HG02623 (cell line): ENCODE results near the gene FAM47E.

Experiments
- ATAC-seq: cut with Tn5 transposase; IDR thresholded peaks from one replicate; pipeline ENCODE4 v1.9.1; 2021; ENCODE audit warnings: moderate library complexity; ENCODE audit not compliant: unreplicated experiment

FAM47E gene

DNA sequence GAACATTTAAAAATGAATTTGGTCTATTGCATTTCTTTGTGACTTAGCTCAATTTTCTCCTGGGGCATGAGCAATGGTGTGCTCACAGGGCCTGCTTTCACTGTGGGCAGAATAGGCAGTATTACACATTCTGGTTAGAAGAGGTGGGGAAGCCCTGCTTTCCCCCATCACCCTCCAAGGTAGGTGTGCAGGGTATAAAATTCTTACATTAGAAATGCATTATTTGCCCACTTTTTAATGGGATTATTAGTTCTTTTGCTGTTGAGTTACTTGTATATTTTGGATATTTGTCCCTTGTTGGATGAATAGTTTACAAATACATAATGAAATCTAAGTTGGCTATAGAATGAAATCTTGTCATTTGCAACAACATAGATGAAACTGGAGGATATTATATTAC, 46.7 kb downstream of the FAM47E start:
- ATAC-seq, result no peak

DNA sequence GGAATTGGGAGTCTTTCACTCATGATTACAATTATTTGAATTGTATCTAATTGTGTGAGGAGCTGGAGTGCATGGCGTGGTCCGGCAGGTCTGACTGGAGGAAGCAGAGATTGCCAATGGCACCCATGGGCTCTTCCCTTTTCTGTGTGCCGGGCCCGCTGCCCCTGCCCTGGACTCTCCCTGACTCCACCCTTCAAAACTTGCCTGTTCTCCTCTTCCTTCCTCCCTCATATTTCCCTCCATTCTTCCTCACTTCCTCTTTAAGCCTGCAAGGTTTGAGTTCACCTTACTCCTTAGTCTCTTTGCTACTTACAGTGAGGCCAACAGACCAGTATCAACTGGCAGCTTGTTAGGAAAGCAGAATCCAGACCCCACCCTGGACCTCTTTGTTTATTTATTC, 48.5 kb downstream of the FAM47E start:
- no peak for ATAC-seq

DNA sequence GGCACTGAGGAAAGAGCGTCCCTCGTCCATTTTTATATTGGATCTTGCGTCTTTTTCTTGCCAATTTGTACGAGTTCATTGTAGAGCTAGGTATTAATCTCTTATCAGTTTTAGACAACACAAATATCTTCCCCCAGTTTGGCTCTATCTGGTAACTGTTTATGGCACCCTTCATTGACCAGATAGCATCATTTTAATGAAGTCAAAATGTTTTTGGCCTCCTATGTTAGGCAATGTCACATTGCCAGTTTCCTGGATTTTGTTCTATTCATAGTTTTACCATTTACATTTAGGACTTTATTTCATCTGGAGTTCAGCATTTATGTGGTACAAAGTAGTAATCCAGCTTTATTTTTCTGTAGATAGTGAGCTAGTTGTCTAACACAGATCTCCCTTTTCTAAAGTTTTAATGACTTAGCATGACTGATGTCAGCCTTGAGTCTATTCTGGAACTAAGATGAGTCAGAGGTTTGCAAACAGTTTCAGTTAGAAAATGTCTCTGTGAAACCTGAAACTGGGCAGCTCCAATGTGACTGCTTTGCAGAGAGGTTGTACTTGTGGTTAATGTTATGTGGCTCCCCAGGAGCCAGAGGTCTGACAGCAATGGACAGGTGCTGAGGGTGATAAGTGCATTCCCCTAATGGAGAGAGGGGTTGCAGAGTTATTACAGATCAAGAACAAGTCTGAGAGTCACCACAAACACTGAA, 49.7 kb downstream of the FAM47E start:
- ATAC-seq, result peak; percentile 98

- ATAC-seq, result no peak
Observed at GRCh38 chr4:76301775-76302162, 50.2 kb downstream of the FAM47E start.

- no peak for ATAC-seq
Observed at GRCh38 chr4:76302826-76303438, 51.4 kb downstream of the FAM47E start.

DNA sequence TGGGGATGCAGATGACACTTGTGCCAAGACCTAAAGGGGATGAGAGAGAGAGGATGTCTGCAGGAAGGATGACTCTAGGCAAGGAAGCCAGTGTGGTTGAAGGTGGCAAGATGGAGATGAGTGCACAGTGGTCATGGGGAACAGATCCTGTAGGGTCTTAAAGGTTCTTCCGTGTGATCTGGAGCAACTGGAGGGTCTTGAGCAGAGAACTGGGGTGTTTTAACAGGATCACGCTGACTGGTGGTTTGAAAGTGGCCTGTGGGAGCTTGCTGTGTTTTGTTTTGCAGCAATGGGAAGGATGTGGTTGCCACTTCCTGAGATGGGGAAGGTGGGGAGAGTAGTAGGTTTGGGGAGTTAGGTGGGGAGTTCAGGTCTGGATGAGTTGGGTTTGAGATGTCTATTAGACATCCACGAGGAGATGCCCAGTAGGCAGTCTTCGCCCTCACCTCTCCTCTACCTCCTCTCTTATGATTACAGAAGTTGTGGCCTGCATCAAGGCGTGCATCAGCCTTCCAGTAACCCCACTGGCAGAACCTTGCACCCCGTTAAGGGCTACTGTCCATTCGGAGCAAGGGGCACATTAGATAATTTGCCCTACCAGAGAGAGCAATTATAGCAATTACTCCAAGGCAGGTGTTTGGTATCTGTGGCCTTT, 53.6 kb downstream of the FAM47E start:
- no peak for ATAC-seq

GRCh38 chr4:76305971-76306881, 54.7 kb downstream of the FAM47E start, which contains the start of gene STBD1:
Gene STBD1, plus strand, starts transcription at chr4:76306733. Its CDS starts 37 bp downstream, at chr4:76306770.
- ATAC-seq, result no peak

DNA sequence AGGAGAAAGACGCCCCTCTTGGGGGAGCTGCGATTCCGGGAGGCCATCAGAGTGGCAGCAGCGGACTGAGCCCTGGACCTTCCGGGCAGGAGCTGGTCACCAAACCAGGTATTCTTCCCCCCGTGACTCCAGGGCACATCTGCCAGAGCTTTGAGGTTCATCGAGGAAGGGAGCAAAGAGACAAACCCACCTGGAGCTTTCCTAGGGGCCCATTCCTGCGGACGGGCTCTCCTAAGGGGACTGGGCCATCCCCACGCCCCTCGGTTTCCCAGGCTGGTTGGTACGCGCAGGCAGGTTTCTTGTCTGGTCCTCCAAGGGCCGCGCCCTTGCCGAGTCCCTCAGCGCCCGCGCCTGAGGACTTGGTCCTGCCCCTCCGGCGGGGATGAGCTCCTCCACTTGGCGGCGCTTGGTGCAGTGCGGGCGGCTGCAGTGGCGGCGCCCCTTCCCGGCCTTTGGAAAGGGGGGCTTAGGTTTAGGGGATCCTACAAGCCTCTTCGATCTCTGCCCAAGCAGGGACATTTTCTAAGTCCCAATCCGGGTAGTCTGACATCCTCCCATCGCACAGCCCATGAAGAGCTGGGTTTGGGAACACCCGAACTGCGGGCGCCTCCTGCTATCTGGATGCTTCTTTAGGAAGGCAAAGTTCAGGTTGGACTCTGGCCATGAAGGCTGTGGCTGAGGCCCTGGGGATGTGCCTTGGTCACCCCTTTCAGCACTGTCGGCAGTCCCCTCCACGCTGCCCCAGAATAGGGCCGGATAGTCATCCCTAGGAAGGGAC, 55.5 kb downstream of the FAM47E start:
- ATAC-seq, result no peak

DNA sequence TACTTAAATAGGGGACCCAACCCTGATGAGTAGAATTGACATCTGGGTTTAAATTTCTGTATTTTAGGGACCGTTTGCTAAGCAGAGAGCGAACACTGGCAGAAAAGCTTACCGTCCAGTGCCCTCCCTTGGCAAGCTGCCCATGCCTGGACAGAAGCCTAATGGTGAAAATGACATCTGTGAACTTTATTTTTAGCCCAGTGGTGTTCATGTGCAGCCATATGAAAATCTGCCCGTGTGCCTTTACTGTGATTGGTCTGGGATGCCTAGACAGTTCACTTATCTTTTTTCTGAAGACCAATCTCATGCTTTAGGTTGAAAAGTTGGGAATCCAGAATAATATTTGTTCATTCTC, 56.1 kb downstream of the FAM47E start:
- ATAC-seq, result no peak

DNA sequence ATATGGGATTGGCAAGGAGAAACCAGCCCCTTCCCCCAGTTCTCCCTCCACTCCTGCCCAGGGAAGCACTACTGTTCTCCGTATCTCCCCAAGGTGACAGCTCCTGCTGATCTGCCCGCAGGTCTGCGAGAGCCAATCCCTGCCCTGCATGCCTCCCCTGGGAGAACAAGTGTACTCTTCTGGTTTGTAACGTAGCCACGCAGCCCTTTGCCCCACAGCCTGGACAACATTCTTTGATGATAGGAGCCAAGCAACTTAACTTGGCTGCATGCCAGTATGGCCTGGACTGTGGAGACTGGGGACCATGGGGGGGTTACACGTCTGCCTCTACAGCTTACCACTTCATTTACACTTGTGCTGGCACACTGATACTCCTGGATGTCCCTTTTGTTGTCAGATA, 57.0 kb downstream of the FAM47E start:
- ATAC-seq, result no peak

DNA sequence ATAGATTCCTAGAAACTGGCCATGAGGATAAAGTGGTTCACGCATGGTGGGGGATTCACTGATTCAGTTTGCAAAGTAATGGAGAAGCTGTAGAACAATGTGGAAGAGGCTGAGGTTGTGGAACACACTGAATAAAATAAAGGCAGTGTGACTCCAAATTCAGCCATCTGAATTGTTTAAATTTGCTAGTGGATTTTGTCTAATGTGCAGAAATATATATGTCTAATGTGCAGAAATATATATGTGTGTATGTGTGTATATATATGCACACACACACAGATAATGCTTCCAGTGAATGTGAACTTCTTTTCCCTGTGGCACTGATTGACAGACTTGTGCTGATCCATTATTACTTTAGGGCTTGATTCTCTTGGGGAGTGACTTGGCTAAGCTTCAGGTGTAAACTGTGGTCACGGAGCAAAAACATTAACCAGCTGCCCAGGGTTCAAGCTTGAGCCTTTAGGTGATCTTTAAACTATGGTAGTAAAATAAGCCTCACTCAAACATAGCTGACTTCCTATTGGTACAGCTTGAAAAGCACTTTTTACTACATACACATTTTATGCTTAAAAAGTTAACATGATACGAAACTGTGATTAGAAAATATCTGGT, 58.5 kb downstream of the FAM47E start:
- no peak for ATAC-seq

GRCh38 chr4:76310683-76311082, 59.2 kb downstream of the FAM47E start:
- ATAC-seq, result no peak

DNA sequence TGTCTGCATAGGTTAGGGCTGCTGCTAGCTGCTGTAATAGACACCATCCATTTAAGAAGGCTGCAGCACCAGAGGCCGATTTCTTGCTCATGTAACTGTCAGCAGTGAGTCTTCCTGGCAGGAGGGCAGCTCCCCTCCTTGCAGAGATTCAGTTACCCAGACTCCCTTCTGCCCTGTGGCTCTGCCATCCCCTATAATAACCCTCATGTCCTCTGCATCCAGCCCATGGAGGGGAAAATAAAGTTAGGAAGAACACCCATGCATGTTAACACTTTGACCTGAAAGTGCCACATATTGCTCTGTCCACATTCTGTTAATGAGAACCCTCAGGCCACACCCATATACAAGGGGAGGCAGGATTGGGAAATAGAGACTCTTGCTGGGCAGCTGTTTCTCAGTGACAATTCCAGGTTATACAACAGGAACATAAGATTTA, 60.4 kb downstream of the FAM47E start:
- ATAC-seq, result no peak

- ATAC-seq, result no peak
Observed at GRCh38 chr4:76312457-76312856, 60.9 kb downstream of the FAM47E start.

GRCh38 chr4:76313547-76313946, 62.0 kb downstream of the FAM47E start:
- no peak for ATAC-seq

- no peak for ATAC-seq
Observed at GRCh38 chr4:76315267-76315918, 63.9 kb downstream of the FAM47E start.

- ATAC-seq, result no peak
Observed at GRCh38 chr4:76316131-76316530, 64.6 kb downstream of the FAM47E start.

DNA sequence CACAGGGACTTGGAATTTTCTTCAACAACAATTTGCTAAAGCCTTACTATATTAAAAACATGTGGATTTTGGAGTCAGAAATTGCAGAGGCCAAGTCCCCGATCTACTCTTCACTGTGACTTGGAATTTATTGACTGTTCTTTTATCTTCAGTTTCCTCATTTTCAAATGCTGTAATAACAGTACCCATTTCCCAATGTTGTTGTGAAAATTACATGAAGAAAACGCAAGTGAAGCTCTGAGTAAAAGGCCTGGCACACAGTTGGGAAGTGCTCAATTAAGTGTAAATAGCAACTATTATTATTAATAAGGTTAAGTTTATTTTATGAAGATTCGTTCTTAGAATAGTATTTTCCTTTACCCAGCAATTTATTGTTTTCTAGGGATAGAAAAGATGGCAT, 70.7 kb downstream of the FAM47E start:
- ATAC-seq, result no peak

DNA sequence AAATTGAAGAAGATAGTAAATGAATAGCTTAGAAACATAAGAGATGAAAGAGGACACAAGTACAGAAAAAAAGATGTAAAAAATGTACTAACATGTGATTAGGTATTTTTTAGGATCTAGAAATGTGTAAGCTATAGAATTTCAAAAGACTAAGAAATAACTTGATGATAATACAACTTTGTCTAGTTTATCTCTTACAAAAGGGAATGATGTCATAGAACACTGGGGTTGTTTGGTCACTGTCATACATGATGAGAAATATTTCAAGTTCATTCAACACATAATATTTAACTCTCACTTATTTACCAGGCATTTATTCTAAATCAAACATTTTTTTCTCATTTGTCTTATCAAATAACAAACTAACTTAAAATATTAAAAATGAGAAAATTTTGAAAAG, 73.6 kb downstream of the FAM47E start:
- no peak for ATAC-seq

DNA sequence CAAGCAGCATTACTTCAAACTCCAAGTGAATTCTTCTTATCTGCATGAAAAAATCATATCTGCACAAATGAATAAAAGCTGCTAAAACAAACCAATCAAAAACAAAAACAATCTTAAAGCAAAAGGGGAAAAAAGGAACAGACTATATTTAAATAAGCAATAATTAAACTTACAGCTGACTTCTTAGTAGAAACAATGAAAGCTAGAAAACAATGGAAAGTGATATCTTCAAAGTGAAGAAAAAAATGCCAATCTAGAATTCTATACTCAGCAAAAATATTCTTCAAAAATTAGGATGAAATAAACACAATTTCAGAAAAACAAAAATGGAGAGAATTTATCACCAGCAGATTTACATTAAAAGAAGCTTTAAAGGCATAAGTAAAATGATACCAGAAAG, 75.0 kb downstream of the FAM47E start:
- ATAC-seq, result no peak
